Measurements from ENCODE around the gene STIM2.
"Not testable (repeated sequence)": the region's sequence is repeated elsewhere in the genome, so short reads cannot be mapped to it uniquely, and the experiment has no call there.

The STIM2 gene

GRCh38 chr4:26867914-26868684 is 7.5 kb downstream of the STIM2 start:
- DNase-seq (ENCODE audit: low spot score): peak; percentile 18

- DNase-seq (ENCODE audit: low spot score): no peak
Observed at GRCh38 chr4:26870576-26871262, 10.1 kb downstream of the STIM2 start.

- peak; percentile 14 for DNase-seq (ENCODE audit: low spot score)
Observed at GRCh38 chr4:26871611-26872010, 11.0 kb downstream of the STIM2 start.

GRCh38 chr4:26873391-26874026 is 12.9 kb downstream of the STIM2 start:
- peak; percentile 48 for DNase-seq (ENCODE audit: low spot score)

GRCh38 chr4:26874110-26874509 is 13.5 kb downstream of the STIM2 start:
- no peak for DNase-seq (ENCODE audit: low spot score)

- no peak for DNase-seq (ENCODE audit: low spot score)
Observed at GRCh38 chr4:26877406-26877805, 16.8 kb downstream of the STIM2 start.

GRCh38 chr4:26877961-26878360 is 17.3 kb downstream of the STIM2 start:
- DNase-seq (ENCODE audit: low spot score): no peak

- no peak for DNase-seq (ENCODE audit: low spot score)
Observed at GRCh38 chr4:26878794-26879391, 18.3 kb downstream of the STIM2 start.

- no peak for DNase-seq (ENCODE audit: low spot score)
Observed at GRCh38 chr4:26879805-26880204, 19.2 kb downstream of the STIM2 start.

GRCh38 chr4:26884026-26884425 is 23.4 kb downstream of the STIM2 start:
- no peak for DNase-seq (ENCODE audit: low spot score)

- no peak for DNase-seq (ENCODE audit: low spot score)
Observed at GRCh38 chr4:26884486-26884988, 23.9 kb downstream of the STIM2 start.

- no peak for DNase-seq (ENCODE audit: low spot score)
Observed at GRCh38 chr4:26885912-26886274, 25.3 kb downstream of the STIM2 start.

GRCh38 chr4:26887143-26887542 is 26.5 kb downstream of the STIM2 start:
- no peak for DNase-seq (ENCODE audit: low spot score)

GRCh38 chr4:26887809-26888208 is 27.2 kb downstream of the STIM2 start:
- DNase-seq (ENCODE audit: low spot score): no peak

GRCh38 chr4:26889356-26889755 is 28.7 kb downstream of the STIM2 start:
- DNase-seq (ENCODE audit: low spot score): no peak

GRCh38 chr4:26891054-26891453 is 30.4 kb downstream of the STIM2 start:
- no peak for DNase-seq (ENCODE audit: low spot score)

GRCh38 chr4:26891867-26892266 is 31.2 kb downstream of the STIM2 start:
- no peak for DNase-seq (ENCODE audit: low spot score)

GRCh38 chr4:26892480-26893150 is 32.0 kb downstream of the STIM2 start:
- DNase-seq (ENCODE audit: low spot score): no peak

- DNase-seq (ENCODE audit: low spot score): no peak
Observed at GRCh38 chr4:26893491-26893890, 32.9 kb downstream of the STIM2 start.

- not testable (repeated sequence) for DNase-seq (ENCODE audit: low spot score)
Observed at GRCh38 chr4:26894881-26895280, 34.2 kb downstream of the STIM2 start.

- DNase-seq (ENCODE audit: low spot score): no peak
Observed at GRCh38 chr4:26896636-26897035, 36.0 kb downstream of the STIM2 start.

GRCh38 chr4:26899991-26900390 is 39.4 kb downstream of the STIM2 start:
- DNase-seq (ENCODE audit: low spot score): no peak

Data from kidney capillary endothelial cell (primary cell).